Mesendoderm (in vitro differentiated cells): ENCODE measurements around the gene GRK2.
"Not testable (repeated sequence)": the region's sequence is repeated elsewhere in the genome, so short reads cannot be mapped to it uniquely, and the experiment has no call there.

Experiments used
- DNase-seq: peaks from one replicate; pipeline ENCODE4 v3.0.0; 2013
- H2AK5ac ChIP-seq: 2 replicates; pipeline ENCODE4 v1.6.1; 2013; ENCODE audit warnings: low read length, inconsistent platforms
- H2BK120ac ChIP-seq: 2 replicates; pipeline ENCODE4 v1.6.1; 2013; ENCODE audit warnings: low read depth, mild to moderate bottlenecking, low read length, moderate library complexity, mixed read lengths
- H2BK15ac ChIP-seq: replicated peaks from 2 replicates; pipeline ENCODE4 v1.6.1; 2013; ENCODE audit warnings: low read depth, mild to moderate bottlenecking, moderate library complexity
- H2BK5ac ChIP-seq: 2 replicates; pipeline ENCODE4 v1.6.1; 2013; ENCODE audit warnings: low read length, inconsistent platforms
- H3K18ac ChIP-seq: 2 replicates; pipeline ENCODE4 v1.6.1; 2013; ENCODE audit warnings: mild to moderate bottlenecking, low read length, mixed read lengths
- H3K23ac ChIP-seq: one replicate; pipeline ENCODE4 v1.6.1; 2013; ENCODE audit warnings: low read length
- H3K27ac ChIP-seq: 2 replicates; pipeline ENCODE4 v1.5.1; 2013; ENCODE audit warnings: low read depth, mild to moderate bottlenecking, inconsistent platforms, low read length, moderate library complexity
- H3K27me3 ChIP-seq: 2 replicates; pipeline ENCODE4 v1.6.1; 2013; ENCODE audit warnings: low read length, control low read depth, mild to moderate bottlenecking, inconsistent platforms; ENCODE audit not compliant: insufficient read depth, poor library complexity
- H3K36me3 ChIP-seq: 2 replicates; pipeline ENCODE4 v1.6.1; 2013; ENCODE audit warnings: low read length, inconsistent platforms; ENCODE audit not compliant: control insufficient read depth, insufficient read depth
- H3K4ac ChIP-seq: one replicate; pipeline ENCODE4 v1.6.1; 2013; ENCODE audit warnings: low read depth, mild to moderate bottlenecking, low read length, moderate library complexity
- H3K4me1 ChIP-seq: 2 replicates; pipeline ENCODE4 v1.6.1; 2013; ENCODE audit warnings: low read depth, low read length, inconsistent platforms; ENCODE audit not compliant: control insufficient read depth
- H3K4me2 ChIP-seq: 2 replicates; pipeline ENCODE4 v1.6.1; 2013; ENCODE audit warnings: low read length
- H3K4me3 ChIP-seq: 2 replicates; pipeline ENCODE4 v1.5.1; 2013; ENCODE audit warnings: mild to moderate bottlenecking, low read length
- H3K56ac ChIP-seq: one replicate; pipeline ENCODE4 v1.6.1; 2013; ENCODE audit warnings: low read length
- H3K79me1 ChIP-seq: 2 replicates; pipeline ENCODE4 v1.6.1; 2013; ENCODE audit warnings: low read length, inconsistent platforms
- H3K79me2 ChIP-seq: 2 replicates; pipeline ENCODE4 v1.6.1; 2013; ENCODE audit warnings: mild to moderate bottlenecking, low read length; ENCODE audit not compliant: control insufficient read depth, insufficient read depth
- H3K9ac ChIP-seq: 2 replicates; pipeline ENCODE4 v1.6.1; 2013; ENCODE audit warnings: low read length, inconsistent platforms
- H4K5ac ChIP-seq: one replicate; pipeline ENCODE4 v1.6.1; 2013; ENCODE audit warnings: low read length
- H4K8ac ChIP-seq: one replicate; pipeline ENCODE4 v1.6.1; 2013; ENCODE audit warnings: low read depth, mild to moderate bottlenecking, control low read depth, low read length, moderate library complexity
- WGBS: extraction: QIAGEN DNeasy Blood & Tissue Kit; methylation state at CpG from one replicate; pipeline ENCODE4 v1.1.7; 2013; ENCODE audit warnings: low lambda C conversion rate, missing lambda C conversion rate; ENCODE audit not compliant: insufficient coverage; ENCODE audit errors: extremely low coverage; 5-methylcytosine and 5-hydroxymethylcytosine counted together

Gene GRK2

GRCh38 chr11:67317888-67318555, 51.7 kb downstream of the GRK2 start:
- Histone ChIP-seq H3K79me2 (no peaks in the 10 kb centered on the region), H2BK5ac (no peak overlapping the region), H3K27me3 (peaks cover 5% of the 10 kb centered on the region), H4K8ac (no peak overlapping the region), H2BK15ac (no peak overlapping the region), H3K4me3 (peak overlapping the region; percentile 9), H4K5ac (no peak overlapping the region), H3K4ac (no peak overlapping the region), H3K4me2 (peak overlapping the region; percentile 39), H3K79me1 (no peaks in the 10 kb centered on the region), H3K27ac (no peak overlapping the region), H3K23ac (no peak overlapping the region), H3K4me1 (peaks cover 2% of the 10 kb centered on the region), H3K18ac (no peak overlapping the region), H3K9ac (peak overlapping the region; percentile 34), H3K56ac (peak overlapping the region; percentile 57), H2BK120ac (no peak overlapping the region), H2AK5ac (no peak overlapping the region), H3K36me3 (no peaks in the 10 kb centered on the region)
- no peak for DNase-seq
- no CpG with 5 or more reads among the region's 53 CpGs for WGBS

DNA sequence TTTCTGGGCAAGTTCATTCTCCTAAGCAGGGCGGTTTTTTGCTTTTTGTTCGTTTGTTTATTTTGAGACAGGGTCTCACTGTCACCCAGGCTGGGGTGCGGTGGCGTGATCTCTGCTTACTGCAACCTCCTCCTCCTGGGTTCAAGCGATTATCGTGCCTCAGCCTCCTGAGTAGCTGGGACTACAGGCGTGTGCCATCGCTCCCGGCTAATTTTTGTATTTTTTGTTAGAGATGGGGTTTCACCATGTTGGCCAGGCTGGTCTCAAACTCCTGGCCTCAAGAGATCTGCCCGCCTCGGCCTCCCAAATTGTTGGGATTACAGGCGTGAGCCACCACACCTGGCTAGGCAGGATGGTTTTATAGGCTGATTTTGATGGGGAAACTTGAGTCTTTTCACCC, 52.6 kb downstream of the GRK2 start:
- H2BK15ac ChIP-seq, H3K27ac ChIP-seq, H3K18ac ChIP-seq, H2AK5ac ChIP-seq, H3K36me3 ChIP-seq, H3K4me2 ChIP-seq, H4K5ac ChIP-seq, H3K56ac ChIP-seq, H3K27me3 ChIP-seq, H3K23ac ChIP-seq, H3K79me1 ChIP-seq, H3K79me2 ChIP-seq, H3K4ac ChIP-seq, H2BK120ac ChIP-seq, H3K4me1 ChIP-seq, H2BK5ac ChIP-seq, DNase-seq, H3K4me3 ChIP-seq, H4K8ac ChIP-seq, H3K9ac ChIP-seq: not testable (repeated sequence)
- no CpG with 5 or more reads among the region's 12 CpGs for WGBS

DNA sequence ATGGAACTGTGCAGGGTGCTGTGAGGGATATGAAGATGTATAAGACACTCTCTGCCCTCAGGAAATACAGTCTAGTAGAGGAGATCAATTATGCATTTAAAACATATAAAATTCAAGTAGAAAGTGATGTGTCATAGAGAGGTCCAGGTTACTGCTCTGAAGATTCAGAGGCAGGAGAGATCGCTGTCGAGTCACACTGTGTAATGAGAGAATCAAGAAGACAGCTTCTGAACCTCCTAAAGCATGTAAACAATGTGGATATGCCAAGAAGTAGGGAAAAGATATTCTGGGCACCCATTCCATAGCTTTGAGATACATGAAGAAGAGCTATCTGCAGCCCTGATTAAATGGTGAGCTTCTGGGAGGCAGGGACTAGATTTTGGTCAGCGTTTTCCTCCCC, 53.7 kb downstream of the GRK2 start:
- Histone ChIP-seq H3K79me2 (no peaks in the 10 kb centered on the region), H3K9ac (no peak overlapping the region), H3K4me3 (no peak overlapping the region), H3K4ac (no peak overlapping the region), H3K18ac (no peak overlapping the region), H3K27ac (no peak overlapping the region), H3K27me3 (peaks cover 5% of the 10 kb centered on the region), H2BK5ac (no peak overlapping the region), H3K4me1 (peaks cover 2% of the 10 kb centered on the region), H2BK120ac (no peak overlapping the region), H2BK15ac (no peak overlapping the region), H4K5ac (no peak overlapping the region), H3K79me1 (no peaks in the 10 kb centered on the region), H4K8ac (no peak overlapping the region), H2AK5ac (no peak overlapping the region), H3K56ac (no peak overlapping the region), H3K23ac (no peak overlapping the region), H3K36me3 (no peaks in the 10 kb centered on the region), H3K4me2 (no peak overlapping the region)
- WGBS = no CpG with 5 or more reads among the region's 3 CpGs
- DNase-seq = no peak

DNA sequence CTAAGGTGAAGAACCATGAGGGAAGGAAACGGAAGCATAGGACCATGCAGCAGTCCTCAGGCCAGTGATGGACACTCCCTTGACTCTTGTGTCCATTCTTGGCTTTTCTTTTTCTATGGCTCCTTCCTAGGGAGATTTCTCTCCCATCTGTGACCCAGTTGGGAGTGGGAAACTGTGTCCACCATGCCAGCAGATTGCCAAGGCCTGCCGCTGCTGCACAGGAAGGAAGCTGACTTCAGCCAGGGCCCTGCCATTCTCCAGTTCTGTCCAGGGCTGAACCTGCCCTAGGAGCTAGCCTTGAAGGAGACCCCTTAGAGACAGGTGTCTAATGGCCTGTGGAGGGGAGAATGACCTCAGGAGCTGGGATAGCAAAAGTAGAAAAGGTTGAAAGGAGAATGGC, 54.4 kb downstream of the GRK2 start:
- Histone ChIP-seq H2BK5ac (no peak overlapping the region), H3K56ac (no peak overlapping the region), H3K4me2 (no peak overlapping the region), H4K8ac (no peak overlapping the region), H3K79me2 (no peaks in the 10 kb centered on the region), H3K23ac (no peak overlapping the region), H3K4me1 (peaks cover 2% of the 10 kb centered on the region), H3K4me3 (no peak overlapping the region), H3K27ac (no peak overlapping the region), H2BK120ac (no peak overlapping the region), H3K18ac (no peak overlapping the region), H3K27me3 (peaks cover 5% of the 10 kb centered on the region), H3K79me1 (no peaks in the 10 kb centered on the region), H2BK15ac (no peak overlapping the region), H3K4ac (no peak overlapping the region), H4K5ac (no peak overlapping the region), H2AK5ac (no peak overlapping the region), H3K9ac (no peak overlapping the region), H3K36me3 (no peaks in the 10 kb centered on the region)
- WGBS = no CpG with 5 or more reads among the region's 2 CpGs
- DNase-seq = no peak

- no peaks in the 10 kb centered on the region for H3K79me1 ChIP-seq
- no peak overlapping the region for H4K8ac ChIP-seq
- no peak overlapping the region for H2BK5ac ChIP-seq
- no peak overlapping the region for H4K5ac ChIP-seq
- no peak for DNase-seq
- H3K27me3 ChIP-seq = peaks cover 5% of the 10 kb centered on the region
- H2AK5ac ChIP-seq = no peak overlapping the region
- no peak overlapping the region for H2BK120ac ChIP-seq
- no peak overlapping the region for H3K9ac ChIP-seq
- H3K36me3 ChIP-seq = no peaks in the 10 kb centered on the region
- no CpG with 5 or more reads among the region's 6 CpGs for WGBS
- H3K23ac ChIP-seq = no peak overlapping the region
- H3K4me1 ChIP-seq = peaks cover 2% of the 10 kb centered on the region
- H3K27ac ChIP-seq = no peak overlapping the region
- H3K18ac ChIP-seq = no peak overlapping the region
- H3K79me2 ChIP-seq = no peaks in the 10 kb centered on the region
- no peak overlapping the region for H3K4me3 ChIP-seq
- H3K4ac ChIP-seq = no peak overlapping the region
- H2BK15ac ChIP-seq = no peak overlapping the region
- H3K4me2 ChIP-seq = no peak overlapping the region
- H3K56ac ChIP-seq = no peak overlapping the region
Measured at GRCh38 chr11:67321313-67321871, 55.1 kb downstream of the GRK2 start.

- H3K4me3 ChIP-seq = no peak overlapping the region
- H2BK15ac ChIP-seq = no peak overlapping the region
- no peak overlapping the region for H3K23ac ChIP-seq
- no peak overlapping the region for H3K4ac ChIP-seq
- no peak overlapping the region for H4K8ac ChIP-seq
- no peak for DNase-seq
- H3K56ac ChIP-seq = no peak overlapping the region
- no peaks in the 10 kb centered on the region for H3K79me1 ChIP-seq
- H4K5ac ChIP-seq = no peak overlapping the region
- no peaks in the 10 kb centered on the region for H3K36me3 ChIP-seq
- no peak overlapping the region for H3K9ac ChIP-seq
- no peak overlapping the region for H2AK5ac ChIP-seq
- peaks cover 2% of the 10 kb centered on the region for H3K4me1 ChIP-seq
- no peaks in the 10 kb centered on the region for H3K79me2 ChIP-seq
- WGBS = no CpG with 5 or more reads among the region's 3 CpGs
- H2BK120ac ChIP-seq = no peak overlapping the region
- H2BK5ac ChIP-seq = no peak overlapping the region
- peaks cover 5% of the 10 kb centered on the region for H3K27me3 ChIP-seq
- no peak overlapping the region for H3K4me2 ChIP-seq
- no peak overlapping the region for H3K27ac ChIP-seq
- H3K18ac ChIP-seq = no peak overlapping the region
Measured at GRCh38 chr11:67322049-67322448, 55.8 kb downstream of the GRK2 start.
